ENCODE measurements around the gene BBOF1.
"Not testable (repeated sequence)": the region's sequence is repeated elsewhere in the genome, so short reads cannot be mapped to it uniquely, and the experiment has no call there.

Gene BBOF1, protein sequence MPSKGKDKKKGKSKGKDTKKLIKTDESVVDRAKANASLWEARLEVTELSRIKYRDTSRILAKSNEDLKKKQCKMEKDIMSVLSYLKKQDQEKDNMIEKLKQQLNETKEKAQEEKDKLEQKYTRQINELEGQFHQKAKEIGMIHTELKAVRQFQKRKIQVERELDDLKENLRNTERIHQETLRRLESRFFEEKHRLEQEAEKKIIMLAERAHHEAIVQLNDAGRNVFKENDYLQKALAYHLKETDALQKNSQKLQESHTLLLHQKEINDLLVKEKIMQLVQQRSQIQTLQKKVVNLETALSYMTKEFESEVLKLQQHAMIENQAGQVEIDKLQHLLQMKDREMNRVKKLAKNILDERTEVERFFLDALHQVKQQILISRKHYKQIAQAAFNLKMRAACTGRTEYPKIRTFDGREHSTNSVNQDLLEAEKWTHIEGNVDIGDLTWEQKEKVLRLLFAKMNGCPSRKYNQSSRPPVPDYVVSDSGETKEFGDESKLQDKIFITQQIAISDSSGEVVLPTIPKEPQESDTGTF

DNA sequence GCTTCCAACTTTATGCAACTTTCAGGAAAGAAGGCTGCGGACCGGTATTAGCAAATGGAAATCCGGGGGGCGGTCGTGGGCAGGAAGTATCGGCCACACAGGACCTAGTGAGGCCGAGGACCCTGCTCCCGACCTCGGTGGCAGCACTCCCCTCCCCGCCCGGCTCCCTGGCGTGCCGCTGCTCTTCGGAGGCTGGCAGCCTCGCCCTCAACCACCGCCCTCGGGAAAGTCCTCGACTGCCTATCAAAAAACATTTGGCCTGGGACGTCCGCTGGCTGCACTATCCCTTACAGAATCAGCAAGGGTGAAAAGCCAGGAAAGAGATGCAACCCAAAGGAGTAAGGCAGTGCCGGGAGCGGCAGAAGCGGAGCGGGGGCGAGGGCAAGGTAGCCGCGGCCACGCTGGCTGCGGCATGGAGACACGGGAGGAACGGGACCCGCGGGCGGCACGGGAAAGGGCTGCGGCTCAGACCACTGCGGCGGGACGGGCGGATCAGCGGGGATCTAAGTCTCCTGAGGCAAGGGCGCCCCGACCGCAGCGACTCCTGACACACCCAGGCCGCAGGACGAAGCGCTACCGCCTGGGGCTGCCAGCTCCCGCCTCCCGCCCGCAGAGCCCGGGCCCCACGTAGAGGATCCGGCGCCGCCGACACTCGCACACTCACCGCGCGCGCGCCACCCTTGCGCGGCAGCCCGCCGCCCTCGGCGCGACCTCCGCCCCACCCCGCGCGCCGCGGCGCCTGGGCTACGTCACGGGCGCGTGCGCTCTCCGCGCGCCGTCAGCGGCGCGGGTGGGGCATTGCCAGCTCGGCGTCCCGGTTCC is at the start of gene BBOF1, which contains the start of gene ENTPD5:
BBOF1 (plus strand) TSS at position 764 of the 822 bp plus-strand sequence. CDS start 130 bp downstream, outside the sequence.
ENTPD5 (minus strand) TSS at position 703 of the 822 bp plus-strand sequence. CDS start 31,186 bp downstream, outside the sequence.
- peak; percentile 66 for DNase-seq (ENCODE audit: low read depth)

DNA sequence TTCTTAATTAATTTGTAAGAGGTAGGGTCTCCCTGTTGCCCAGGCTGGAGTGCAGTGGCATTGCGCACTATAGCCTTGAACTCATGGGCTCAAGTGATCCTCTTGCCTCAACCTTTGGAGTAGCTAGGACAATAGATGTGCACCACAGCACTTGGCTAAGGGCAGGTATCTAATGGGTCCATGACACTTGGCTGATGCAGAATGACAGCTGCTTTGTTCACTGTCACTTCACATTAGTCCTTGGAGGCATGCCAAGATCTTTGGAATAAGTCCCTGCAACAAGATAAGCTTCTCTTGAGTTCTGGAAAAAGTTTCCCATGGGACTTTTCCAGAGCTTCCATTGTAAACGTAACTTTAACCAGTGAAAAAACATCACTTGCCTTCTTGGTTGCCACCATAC is 45.7 kb upstream of the BBOF1 start:
- no peak for DNase-seq (ENCODE audit: low read depth)

DNA sequence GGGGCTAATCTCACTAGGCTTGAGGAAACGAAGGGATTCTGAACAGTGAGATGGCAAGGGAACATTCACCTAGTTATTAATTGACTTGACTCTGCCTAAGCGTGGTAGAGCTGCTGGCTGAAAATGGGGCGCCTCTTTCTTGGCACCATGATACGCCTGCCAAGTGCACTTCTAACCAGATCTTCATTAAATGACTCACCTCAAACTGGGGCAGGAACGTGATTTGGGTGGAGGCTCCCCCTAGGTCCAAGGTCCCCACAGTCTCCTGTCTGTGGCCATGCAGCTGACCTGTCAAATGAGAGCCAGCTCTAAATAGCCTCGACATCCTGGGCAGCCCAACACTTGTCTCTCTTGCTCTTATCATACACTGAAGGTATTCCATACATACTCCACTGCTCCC is 43.0 kb upstream of the BBOF1 start:
- no peak for DNase-seq (ENCODE audit: low read depth)

DNA sequence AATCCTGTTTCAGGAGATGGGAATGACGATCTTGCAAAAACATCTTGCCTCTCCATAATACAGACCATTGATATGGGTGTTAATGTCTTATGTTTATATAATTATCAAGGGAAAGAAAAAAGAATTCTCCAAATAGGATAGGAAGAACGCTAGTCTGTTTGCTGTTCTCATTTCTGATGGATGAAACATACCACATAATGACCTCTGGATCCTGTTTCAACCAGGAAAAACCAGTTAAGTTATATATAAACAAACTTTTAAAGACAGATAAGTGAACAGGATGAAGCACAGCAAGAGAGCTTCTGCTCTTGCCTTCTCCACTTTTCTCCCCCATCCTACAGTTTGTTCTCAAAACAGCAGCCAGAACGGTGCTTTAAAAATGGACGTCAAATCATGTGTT is 41.3 kb upstream of the BBOF1 start:
- DNase-seq (ENCODE audit: low read depth) = no peak

DNA sequence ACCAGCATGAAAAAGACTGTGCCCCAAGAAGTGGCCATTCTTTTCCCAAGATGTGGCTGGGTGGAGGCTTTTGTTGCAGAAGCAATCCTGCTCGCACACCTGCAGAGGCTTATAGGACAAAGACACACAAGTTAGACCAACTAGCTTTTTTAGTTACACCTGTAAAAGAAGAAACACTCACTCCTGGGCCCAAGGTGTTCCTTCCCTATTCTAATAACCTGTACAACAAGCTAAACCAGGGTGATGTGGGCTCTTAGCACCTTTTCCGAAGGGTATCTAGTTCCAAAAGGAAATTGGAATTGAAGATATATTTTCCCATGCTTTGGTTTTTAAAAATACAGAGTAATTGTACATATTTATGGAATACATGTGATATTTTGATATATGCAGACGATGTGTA is 31.1 kb upstream of the BBOF1 start:
- no peak for DNase-seq (ENCODE audit: low read depth)

DNA sequence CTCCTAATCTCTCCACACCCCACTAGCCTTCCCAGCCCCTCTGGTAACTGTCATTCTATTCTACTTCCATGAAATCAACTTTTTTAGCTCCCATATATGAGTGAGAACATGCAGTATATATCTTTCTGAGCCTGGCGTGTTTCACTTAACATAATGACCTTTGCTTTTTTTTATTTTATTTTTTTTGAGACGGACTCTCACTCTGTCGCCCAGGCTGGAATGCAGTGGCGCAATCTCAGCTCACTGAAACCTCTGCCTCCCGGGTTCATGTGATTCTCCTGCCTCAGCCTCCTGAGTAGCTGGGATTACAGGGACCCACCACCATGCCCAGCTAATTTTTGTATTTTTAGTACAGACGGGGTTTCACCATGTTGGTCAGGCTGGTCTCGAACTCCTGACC is 30.5 kb upstream of the BBOF1 start:
- not testable (repeated sequence) for DNase-seq (ENCODE audit: low read depth)

DNA sequence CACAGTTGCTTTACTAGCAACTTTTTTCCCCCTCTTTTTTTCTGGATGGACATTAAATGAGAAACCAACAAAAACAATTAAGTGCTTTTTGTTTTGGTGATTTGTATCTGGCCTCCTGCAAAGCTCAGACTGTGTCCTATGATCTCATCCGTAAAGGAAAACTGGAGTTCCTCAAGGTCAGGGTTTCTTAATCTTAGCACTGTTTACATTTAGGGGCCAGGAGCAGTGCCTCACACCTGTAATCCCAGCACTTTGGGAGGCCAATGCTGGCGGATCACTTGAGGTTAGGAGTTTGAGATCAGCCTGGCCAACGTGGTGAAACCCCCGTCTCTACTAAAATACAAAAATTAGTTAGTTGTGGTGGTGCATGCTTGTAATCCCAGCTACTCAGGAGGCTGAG is 28.1 kb upstream of the BBOF1 start:
- DNase-seq (ENCODE audit: low read depth) = no peak

DNA sequence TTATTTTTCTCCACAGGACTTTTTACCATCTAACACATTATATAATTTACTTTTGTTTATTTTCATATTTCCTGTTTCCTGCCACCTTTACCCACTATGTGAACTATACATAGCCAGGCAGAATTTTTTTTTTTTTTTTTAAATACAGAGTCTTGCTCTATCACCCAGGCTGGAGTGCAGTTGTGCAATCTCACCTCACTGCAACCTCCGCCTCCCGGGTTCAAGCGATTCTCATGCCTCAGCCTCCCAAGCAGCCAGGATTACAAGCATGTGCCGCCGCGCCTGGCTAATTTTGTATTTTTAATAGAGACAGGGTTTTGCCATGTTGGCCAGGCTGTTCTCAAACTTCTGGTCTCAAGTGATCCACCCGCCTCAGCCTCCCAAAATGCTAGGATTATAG is 24.2 kb upstream of the BBOF1 start:
- DNase-seq (ENCODE audit: low read depth) = not testable (repeated sequence)

DNA sequence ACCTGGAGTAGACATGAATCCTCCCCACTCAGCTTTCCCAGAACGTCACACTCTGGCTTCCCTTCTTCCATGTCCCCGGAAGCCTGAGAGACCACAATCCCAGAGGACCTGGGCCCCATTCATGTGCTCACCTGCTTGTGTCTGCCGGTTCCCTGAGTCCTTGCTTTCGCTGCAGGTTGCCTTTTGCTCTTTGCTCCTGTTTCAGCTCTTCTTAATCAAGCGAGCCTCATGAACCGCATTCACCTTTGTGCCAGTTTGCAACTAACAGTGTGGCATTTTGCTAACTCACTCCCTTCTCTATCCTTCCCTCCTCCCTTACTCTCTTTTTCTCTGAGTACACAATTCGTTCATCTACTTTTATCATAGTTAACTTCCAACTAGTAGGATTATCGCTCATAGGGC is 23.2 kb upstream of the BBOF1 start:
- no peak for DNase-seq (ENCODE audit: low read depth)

DNA sequence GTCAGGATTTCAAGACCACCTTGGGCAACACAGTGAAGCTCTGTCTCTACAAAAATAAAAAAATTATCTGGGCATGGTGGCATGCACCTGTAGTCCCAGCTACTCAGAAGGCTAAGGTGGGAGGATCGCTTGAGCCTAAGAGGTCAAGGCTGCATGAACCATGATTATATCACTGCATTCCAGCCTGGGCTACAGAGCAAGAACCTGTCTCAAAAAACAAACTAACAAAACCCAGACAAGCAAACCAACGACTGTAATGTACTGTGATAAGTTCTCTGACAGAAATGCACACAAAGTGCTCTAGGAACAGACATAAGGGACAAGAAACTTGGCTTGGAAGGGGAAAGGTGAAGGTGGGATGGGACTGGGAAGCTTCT is 22.4 kb upstream of the BBOF1 start:
- DNase-seq (ENCODE audit: low read depth) = no peak

DNA sequence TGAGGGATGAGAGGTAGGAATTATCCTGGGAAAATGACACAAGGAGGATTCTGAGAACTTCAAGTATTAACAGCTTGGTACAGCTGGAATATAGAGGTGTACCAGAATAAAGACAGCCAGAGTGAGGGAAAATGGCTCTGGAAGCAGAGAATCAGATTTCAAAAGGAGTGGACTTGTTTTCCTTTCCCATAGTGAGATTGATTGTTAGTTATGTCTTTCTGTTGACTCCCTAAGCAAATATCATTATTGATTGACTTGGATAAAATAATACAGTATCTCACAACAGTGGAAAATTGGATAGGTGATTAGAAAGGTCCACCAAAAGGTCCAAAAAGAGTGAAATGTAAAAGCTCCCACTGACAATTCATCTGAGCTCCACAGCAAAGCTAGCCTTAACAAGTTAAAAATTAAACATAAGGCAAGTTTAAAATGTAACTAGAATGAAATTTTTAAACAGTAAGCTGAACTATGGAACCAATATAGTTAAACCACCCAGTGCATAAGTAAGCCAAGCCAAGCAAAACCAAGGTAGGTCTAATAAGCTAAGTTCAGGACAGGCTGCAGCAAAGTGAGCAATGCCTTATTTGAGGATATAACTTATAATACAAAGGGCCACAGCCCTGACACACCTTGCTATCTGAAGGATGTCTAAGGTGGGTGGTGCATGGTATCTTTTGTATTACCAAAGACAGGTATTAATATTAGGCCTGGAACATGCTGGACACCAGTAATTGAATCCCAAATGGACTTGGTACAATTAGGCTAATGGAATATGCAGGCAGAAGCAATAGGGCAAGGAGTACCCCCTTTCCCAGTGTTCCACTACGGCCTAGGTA is 21.8 kb upstream of the BBOF1 start:
- DNase-seq (ENCODE audit: low read depth) = no peak

DNA sequence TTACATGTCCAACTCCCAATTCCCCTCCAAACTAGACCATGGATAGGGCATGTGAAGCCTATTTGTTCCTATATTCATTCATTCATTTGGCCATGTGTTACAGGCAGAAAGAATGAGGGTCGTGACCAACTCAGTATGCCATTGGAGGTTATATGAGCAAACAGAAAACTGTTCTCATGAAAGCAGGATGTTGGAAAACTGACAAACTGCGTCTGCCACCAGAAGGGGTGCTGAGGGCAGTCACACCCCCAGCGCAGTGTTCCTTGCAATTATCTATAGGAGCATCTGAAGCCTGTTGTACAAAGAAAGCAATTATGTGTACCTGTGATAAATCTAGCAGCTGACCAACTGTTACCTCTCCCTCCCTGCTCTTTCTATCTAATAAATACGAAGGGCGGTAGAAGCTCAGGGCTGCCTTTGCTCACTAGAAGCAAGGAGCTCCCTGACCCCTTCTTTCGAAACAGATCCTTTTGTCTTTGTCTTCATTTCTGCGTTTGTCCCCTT is 21.2 kb upstream of the BBOF1 start:
- no peak for DNase-seq (ENCODE audit: low read depth)

DNA sequence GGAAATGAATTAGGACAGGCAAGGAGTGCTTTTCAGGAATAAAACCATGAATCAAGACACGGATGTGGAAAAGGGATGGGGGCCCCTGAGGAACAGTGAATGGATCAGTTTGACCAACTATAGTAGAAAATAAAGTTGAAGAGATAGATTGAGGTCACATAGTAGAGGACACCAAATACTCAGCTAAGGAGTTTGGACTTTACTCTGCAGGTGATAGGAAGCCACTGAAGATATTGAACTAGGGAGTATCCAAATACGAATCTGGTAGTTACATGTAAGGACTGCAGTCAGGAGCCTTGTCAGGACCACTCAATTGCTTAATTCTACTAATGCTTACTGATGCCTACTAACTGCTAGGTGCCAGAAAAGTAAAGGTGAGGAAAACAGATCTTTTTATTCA is 20.4 kb upstream of the BBOF1 start:
- no peak for DNase-seq (ENCODE audit: low read depth)

DNA sequence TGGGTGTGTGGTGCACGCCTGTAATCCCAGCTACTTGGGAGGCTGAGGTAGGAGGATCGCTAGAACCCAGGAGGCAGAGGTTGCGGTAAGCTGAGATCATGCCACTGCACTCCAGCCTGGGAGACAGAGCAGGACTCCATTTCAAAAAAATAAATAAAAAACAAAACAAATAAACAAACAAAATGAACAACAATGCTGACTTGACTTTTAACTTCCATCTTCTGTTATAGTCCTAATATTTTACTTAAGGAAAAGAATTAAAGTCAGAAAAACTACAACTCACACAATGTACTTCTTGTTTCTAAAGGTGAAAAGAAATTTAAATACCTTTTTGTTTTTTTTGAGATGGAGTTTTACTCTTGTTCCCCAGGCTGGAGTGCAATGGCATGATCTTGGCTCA is 13.5 kb upstream of the BBOF1 start:
- DNase-seq (ENCODE audit: low read depth) = not testable (repeated sequence)

DNA sequence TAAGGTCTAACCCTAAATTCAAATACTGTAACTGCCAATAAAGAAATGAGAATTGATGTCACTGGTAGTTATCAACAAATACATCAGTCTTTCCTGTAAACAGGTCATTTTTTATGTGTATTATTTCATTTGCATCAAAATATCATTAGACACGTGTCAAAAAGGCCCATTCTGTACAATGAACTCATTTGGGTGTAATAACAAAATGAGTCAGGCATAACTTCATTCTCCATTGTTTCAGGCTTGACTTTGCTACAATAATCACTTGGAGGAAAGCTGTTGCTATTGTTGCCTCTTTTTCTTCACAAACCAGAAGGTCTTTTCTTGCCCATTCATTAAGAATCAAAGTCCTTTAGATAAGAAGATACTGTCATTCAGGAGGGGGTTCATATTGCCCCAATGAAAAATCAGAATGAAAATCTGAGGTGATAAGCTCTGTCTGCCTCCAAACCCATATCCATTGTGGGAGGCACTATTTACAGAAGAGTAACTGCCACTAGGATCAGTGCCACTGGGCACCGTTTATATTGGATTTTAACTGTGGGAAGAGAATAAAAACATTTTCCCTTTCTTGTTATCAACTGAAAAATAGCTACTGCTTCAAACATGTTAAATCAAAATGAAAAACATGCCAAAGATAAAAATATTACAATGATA is 10.2 kb upstream of the BBOF1 start:
- DNase-seq (ENCODE audit: low read depth) = no peak

DNA sequence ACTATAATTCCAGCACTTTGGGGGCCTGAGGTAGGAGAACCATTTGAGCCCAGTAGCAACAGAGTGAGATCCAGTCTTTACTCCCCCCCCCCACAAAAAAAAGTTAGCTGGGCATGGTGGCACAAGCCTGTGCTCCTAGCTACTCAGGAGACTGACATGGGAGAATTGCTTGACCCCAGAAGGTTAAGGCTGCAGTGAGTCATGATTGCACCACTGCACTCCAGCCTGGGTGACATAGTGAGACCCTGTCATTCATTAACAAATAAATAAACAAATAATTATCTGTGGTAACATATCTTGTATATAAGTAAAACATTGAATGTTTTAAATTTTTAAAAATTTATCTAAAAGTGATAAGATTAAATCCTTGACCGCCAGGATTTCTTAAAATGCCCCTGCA is 4.8 kb upstream of the BBOF1 start:
- DNase-seq (ENCODE audit: low read depth) = no peak

DNA sequence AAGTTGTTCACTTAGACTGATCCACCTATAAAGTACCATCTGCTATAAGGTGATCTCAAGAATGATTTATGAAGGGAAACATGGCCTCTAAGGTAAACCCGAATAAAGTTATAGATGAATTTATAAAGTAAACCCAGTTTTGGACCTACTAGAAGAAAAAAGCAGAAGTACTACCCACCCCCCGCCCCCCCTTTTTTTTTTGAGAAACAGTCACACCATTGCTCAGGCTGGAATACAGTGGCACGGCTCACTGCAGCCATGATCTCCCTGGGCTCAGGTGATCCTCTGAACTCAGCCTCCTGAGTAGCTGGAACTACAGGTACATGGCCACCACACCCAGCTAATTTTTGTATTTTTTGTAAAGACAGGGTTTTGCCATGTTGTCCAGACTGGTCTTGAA is 4.0 kb upstream of the BBOF1 start:
- DNase-seq (ENCODE audit: low read depth) = no peak

DNA sequence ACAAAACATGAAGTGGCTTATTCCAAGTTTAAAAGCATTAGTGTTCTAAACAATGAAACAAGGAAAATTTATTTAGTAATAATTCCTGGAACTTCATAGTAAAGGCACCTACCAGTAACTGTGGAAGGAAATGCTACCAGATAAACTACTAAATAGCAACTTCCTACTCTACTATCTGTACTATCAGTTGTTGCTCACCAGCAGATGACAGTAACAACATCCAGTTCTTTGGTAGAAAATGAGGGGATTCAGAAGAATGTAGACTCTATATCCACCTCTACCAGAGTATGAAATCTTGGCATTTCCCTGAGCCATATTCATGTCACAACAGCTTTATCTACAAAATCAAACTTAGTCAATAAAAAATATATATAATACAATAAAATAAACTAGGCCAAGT is 3.2 kb upstream of the BBOF1 start:
- DNase-seq (ENCODE audit: low read depth) = no peak

DNA sequence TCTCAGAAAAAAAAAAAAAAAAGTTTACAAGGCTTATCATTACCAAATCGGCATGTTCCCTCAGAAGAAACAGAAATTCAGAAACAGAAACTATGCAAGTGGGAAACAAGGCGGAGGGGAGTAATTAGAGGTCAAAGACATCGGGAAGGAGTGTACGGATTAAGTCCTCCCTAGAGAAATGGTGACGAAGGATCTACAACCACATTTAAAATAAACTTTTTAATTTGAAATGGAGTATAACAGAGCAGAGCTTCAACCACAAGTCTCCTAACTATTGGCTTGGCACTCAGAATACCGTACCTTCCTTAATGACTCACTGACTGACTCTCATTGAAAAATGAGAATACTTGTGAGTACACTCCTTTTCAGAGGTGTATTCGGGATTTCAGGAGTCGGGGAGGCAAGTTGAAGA is 969 bp upstream of the BBOF1 start:
- DNase-seq (ENCODE audit: low read depth) = no peak

DNA sequence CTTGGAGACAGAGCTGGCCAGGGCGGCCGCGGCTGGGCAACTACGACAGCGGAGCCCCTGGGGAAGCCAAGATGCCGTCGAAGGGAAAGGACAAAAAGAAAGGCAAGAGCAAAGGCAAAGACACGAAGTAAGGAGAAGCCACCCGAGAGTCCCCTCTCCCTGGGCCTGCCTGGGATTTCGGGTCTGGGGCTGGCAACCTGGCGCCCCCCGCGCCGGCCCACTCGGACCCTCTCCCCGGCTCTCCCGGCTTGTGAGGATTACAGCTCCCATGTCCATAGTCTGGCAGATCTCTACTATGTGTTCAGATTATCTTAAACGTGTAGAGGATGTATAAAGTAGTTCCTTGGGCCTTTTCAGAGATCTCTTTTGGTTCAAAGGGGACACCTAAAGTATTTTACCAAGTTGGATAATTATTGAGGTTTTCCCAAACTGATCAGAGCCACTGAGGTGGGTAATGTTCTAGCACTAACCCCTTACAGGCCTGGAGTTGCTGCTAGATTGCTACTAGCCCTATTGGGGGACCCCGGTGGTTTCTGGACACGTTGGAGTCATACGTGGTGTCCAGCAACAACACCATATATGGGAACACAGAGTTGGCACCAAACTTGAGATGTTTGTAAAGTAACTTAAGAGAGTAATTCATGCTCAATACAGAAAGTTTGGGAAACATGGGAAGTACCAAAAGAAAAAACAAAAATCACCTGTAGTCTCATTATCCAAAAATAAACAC is 424 bp downstream of the BBOF1 start:
- no peak for DNase-seq (ENCODE audit: low read depth)

DNA sequence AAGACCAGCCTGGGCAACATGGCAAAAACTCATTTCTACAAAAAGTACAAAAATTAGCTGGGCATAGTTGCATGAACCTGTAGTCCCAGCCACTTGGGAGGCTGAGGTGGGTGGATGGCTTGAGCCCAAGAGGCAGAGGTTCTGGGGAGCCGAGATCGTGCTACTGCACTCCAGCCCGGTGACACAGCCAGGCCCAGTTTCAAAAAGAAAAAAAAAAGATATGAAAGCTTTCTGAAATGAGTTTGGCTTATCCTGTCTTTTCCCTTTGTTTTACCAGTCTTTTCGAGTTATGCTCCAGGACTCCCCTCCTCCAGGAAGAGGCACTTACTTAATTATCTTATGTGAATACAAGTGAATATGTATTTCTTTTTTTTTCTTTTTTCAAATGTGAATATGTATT is 3.2 kb downstream of the BBOF1 start:
- no peak for DNase-seq (ENCODE audit: low read depth)

All from stimulated activated CD8-positive, alpha-beta memory T cell treated with anti-CD3 and anti-CD28 coated beads, Interleukin-15, amount 100 ng/mL, for 1 hour (primary cell).